GM12878 (cell line): ENCODE measurements around the gene TOMM20. TPM values are rescaled to one million over a fixed set of nuclear protein-coding genes. Genes with fewer than 3 reads are reported as not detected.

Experiments
- ATAC-seq: fragments of 200-7000 bp; cut with Tn5 transposase; 3 replicates; pipeline ENCODE4 v1.9.1; 2020; ENCODE audit warnings: mild to moderate bottlenecking, moderate library complexity
- BruUV-seq: library from RNA; stranded (reverse); fragments of 400-500 nt; replicated peaks from 2 replicates; lab custom pipeline; 2021; lab: Mats Ljungman, UMichigan
- CTCF ChIA-PET: fragments of 300-600 bp; sonication (Branson Sonifier 250); formaldehyde crosslinking; extraction: SDS; loops from one replicate; lab custom pipeline; 2021; ENCODE audit warnings: inconsistent platforms; lab: Yijun Ruan, JAX
- POLR2A ChIA-PET: fragments of 350-600 bp; formaldehyde crosslinking; extraction: SDS; loops from one replicate; lab custom pipeline; 2021; ENCODE audit warnings: inconsistent platforms; lab: Charles Lee
- RAD21 ChIA-PET: fragments of 300-600 bp; sonication (Branson Sonifier 250); formaldehyde crosslinking; loops from one replicate; lab custom pipeline; 2023; ENCODE audit warnings: antibody characterized with exemption; ENCODE audit not compliant: unreplicated experiment; lab: Charles Lee
- SMC1A ChIA-PET: fragments of 300-600 bp; sonication (Branson Sonifier 250); formaldehyde crosslinking; loops from one replicate; lab custom pipeline; 2023; ENCODE audit not compliant: unreplicated experiment, uncharacterized antibody; lab: Charles Lee
- DNase-seq: peaks from one replicate; pipeline ENCODE4 v3.0.0-alpha.2; 2011; ENCODE audit warnings: low read depth, low spot score
- FAIRE-seq: peaks from 3 replicates; lab custom pipeline; 2011; peaks lifted over from hg19 to GRCh38; lab: Jason Lieb, UNC
- H2AFZ ChIP-seq: 2 replicates; pipeline ENCODE4 v1.6.0; 2011; ENCODE audit warnings: low read depth, low read length, control low read depth; ENCODE audit not compliant: control insufficient read depth
- H3K27ac ChIP-seq: 2 replicates; pipeline ENCODE4 v1.5.1; 2011; ENCODE audit warnings: control low read depth; ENCODE audit not compliant: control insufficient read depth, insufficient read depth
- H3K27me3 ChIP-seq, 2 experiments: replicated peaks in 1 of 2; 2 replicates each; pipeline versions ENCODE4 v1.6.0 to v1.6.1; 2011; ENCODE audit warnings: low read length in 1 of 2; ENCODE audit not compliant: control insufficient read depth in 2 of 2, insufficient read depth in 2 of 2
- H3K36me3 ChIP-seq, 2 experiments: 2 replicates each; pipeline ENCODE4 v1.5.1; 2011; ENCODE audit warnings: low read length in 1 of 2; ENCODE audit not compliant: control insufficient read depth in 2 of 2, insufficient read depth in 2 of 2
- H3K4me1 ChIP-seq: 2 replicates; pipeline ENCODE4 v1.6.1; 2011; ENCODE audit warnings: mild to moderate bottlenecking, low read length, moderate library complexity, mixed read lengths; ENCODE audit not compliant: control insufficient read depth, insufficient read depth
- H3K4me2 ChIP-seq: 2 replicates; pipeline ENCODE4 v1.6.0; 2011; ENCODE audit warnings: control low read depth; ENCODE audit not compliant: control insufficient read depth, insufficient read depth
- H3K4me3 ChIP-seq: fragments of 200-600 bp; sonication (generic); 2 replicates; pipeline ENCODE4 v1.5.1; 2016
- H3K79me2 ChIP-seq: 2 replicates; pipeline ENCODE4 v1.6.0; 2011; ENCODE audit warnings: low read length; ENCODE audit not compliant: control insufficient read depth, insufficient read depth
- H3K9ac ChIP-seq: 2 replicates; pipeline ENCODE4 v1.8.0; 2011; ENCODE audit warnings: low read length, control low read depth, mixed read lengths; ENCODE audit not compliant: control insufficient read depth, insufficient read depth
- H3K9me3 ChIP-seq: replicated peaks from 3 replicates; pipeline ENCODE4 v1.5.1; 2011; ENCODE audit warnings: mild to moderate bottlenecking, low read length; ENCODE audit not compliant: control insufficient read depth, insufficient read depth
- H4K20me1 ChIP-seq: 2 replicates; pipeline ENCODE4 v1.6.0; 2011; ENCODE audit not compliant: control insufficient read depth, insufficient read depth
- ATF7 ChIP-seq: fragments of 450-650 bp; IDR thresholded peaks from 2 replicates; pipeline ENCODE4 v1.6.1; 2016; ENCODE audit warnings: low read depth, mild to moderate bottlenecking
- CEBPB ChIP-seq, 2 experiments: fragments of 150-350 bp in 1 of 2; IDR thresholded peaks; 2 replicates each; pipeline ENCODE4 v1.6.1; 2012 to 2014; ENCODE audit warnings: low read depth in 2 of 2, low read length in 2 of 2, borderline replicate concordance in 1 of 2, inconsistent platforms in 1 of 2
- WGBS: methylation state at CpG from one replicate; pipeline ENCODE4 v1.1.6; 2016; ENCODE audit warnings: low lambda C conversion rate; ENCODE audit not compliant: insufficient replicate concordance, insufficient coverage; ENCODE audit errors: missing lambda C conversion rate; 5-methylcytosine and 5-hydroxymethylcytosine counted together
- in situ Hi-C: fragments of 300-500 bp; cut with MboI; formaldehyde crosslinking; loops from 9 replicates; pipeline ENCODE4 v1.14.3; 2018; ENCODE audit warnings: mixed read lengths
- intact Hi-C: fragments of 100-400 bp; cut with micrococcal nuclease; formaldehyde crosslinking; loops from one replicate; pipeline ENCODE4 v1.14.2; 2022; ENCODE audit not compliant: unreplicated experiment
- polyA plus RNA-seq, 11 experiments: library from polyadenylated mRNA; depleted of rRNA in 4 of 11; unstranded in 6 of 11; stranded (reverse) in 5 of 11; fragments of >200 nt; fragmentation: Nextera tagmentation in 4 of 11; fragmentation: Illumina TruSeq in 1 of 11; extraction: Ambion mirVana in 4 of 11; extraction: Trizol in 1 of 11; gene quantifications; 1 replicate in 1 of 11; 2 replicates in 10 of 11; pipeline versions ENCODE4 v1.2.1 to v1.2.3, GENCODE V29; 2011 to 2016; ENCODE audit warnings: inconsistent platforms in 2 of 11, missing spikeins in 2 of 11, low read depth in 1 of 11
- total RNA-seq, 4 experiments: library from RNA; depleted of rRNA in 3 of 4; stranded (reverse); fragments of >200 nt in 3 of 4; fragmentation: Illumina TruSeq in 1 of 4; extraction: Trizol in 1 of 4; gene quantifications; 2 replicates each; pipeline versions ENCODE4 v1.2.1 to v1.2.3, GENCODE V29; 2013 to 2021
- TF ChIP-seq, protein P1 (sequence below): IDR thresholded peaks from 2 replicates; pipeline ENCODE4 v1.6.1; 2012; ENCODE audit warnings: low read depth, low read length, improper control_type of control experiment

TOMM20 gene
- total and polyA plus RNA-seq, 10 of the 15 experiments (the other 5 are each of a cell fraction or from before 2014, with no cell fraction given): 39.8 to 138 (median 70.1) TPM

DNA sequence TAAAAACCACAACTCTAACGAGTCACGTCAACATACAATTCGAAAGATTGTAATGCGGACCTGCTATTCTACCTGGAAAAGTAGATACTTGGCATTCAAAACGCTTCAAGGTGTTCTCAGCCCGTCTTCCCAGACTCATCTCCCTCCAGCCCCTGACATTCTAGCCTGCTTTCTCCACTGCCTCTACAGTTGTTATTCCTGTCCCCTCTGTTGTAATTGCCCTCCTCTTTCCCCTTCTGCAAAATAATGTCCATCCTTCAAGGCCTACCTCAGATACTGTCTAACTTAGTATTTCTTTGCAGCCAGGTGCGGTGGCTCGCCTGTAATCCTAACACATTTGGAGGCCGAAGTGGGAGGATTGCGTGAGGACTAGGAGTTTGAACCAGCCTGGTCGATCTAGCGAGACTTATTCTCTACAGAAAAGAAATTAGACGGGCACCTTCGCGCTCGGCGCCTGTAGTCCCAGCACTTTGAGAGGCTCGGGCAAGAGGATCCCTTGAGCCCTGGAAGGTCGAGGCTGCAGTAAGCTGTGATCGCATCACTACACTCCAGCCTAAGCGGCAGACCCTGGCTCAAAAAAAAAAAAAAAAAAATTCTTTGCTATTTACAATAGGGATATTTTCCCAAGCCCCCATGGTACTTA is 33.2 kb upstream of the TOMM20 start:
- peak overlapping the region; percentile 100 for H2AFZ ChIP-seq
- CTCF ChIA-PET: interaction anchor here (0.6 to 2.8 kb wide), 8 partner anchors 19 to 343 kb away, joined by 3 to 18 read pairs (median 4); partner anchors contain the start of gene B3GALNT2
- no peaks in the 10 kb centered on the region for H4K20me1 ChIP-seq
- POLR2A ChIA-PET: interaction anchor here (0.9 to 1.4 kb wide), 5 partner anchors 16 to 205 kb away, joined by 3 to 6 read pairs (median 3); partner anchors contain the start of genes ARID4B, GGPS1, TBCE and TOMM20
- DNase-seq: no peak
- H3K9ac ChIP-seq: peak overlapping the region; percentile 97
- peaks cover 31% of the 10 kb centered on the region for H3K79me2 ChIP-seq
- H3K36me3 ChIP-seq: peaks cover 0 to 14% of the 10 kb centered on the region in 2 experiments; a peak in 2 of 4 replicates
- 61% methylated on average over 21 of the region's 21 CpGs for WGBS
- no peaks in the 10 kb centered on the region for H3K9me3 ChIP-seq
- H3K27me3 ChIP-seq: no peaks in the 10 kb centered on the region
- in situ Hi-C loops (no loop called here), intact Hi-C loops (loop anchor here (2.0 kb wide), 1 partner anchor 33 kb away; the partner anchor contains the start of gene TOMM20)
- no peak for ATAC-seq
- TSS peak; percentile 97 for BruUV-seq
- RAD21 ChIA-PET: interaction anchor here (1.0 to 2.6 kb wide), 3 partner anchors 40 to 255 kb away, joined by 4 to 11 read pairs (median 5); no protein-coding TSS in a partner anchor
- TF ChIP-seq, protein P1, sequence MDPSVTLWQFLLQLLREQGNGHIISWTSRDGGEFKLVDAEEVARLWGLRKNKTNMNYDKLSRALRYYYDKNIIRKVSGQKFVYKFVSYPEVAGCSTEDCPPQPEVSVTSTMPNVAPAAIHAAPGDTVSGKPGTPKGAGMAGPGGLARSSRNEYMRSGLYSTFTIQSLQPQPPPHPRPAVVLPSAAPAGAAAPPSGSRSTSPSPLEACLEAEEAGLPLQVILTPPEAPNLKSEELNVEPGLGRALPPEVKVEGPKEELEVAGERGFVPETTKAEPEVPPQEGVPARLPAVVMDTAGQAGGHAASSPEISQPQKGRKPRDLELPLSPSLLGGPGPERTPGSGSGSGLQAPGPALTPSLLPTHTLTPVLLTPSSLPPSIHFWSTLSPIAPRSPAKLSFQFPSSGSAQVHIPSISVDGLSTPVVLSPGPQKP: no peak
- TF ChIP-seq CEBPB (IDR thresholded peaks at IDR 0.05; ENCODE audit: borderline replicate concordance in 1 of 2, low read depth in 2 of 2, low read length in 2 of 2) (no peak), ATF7 (no peak)
- H3K27ac ChIP-seq: peak overlapping the region; percentile 98
- peak overlapping the region; percentile 87 for H3K4me2 ChIP-seq
- H3K4me1 ChIP-seq: peaks cover 3% of the 10 kb centered on the region; the same call in 1 of the 2 replicates
- SMC1A ChIA-PET: interaction anchor here (2.2 to 2.9 kb wide), 3 partner anchors 11 to 254 kb away, joined by 10 to 15 read pairs (median 11); no protein-coding TSS in a partner anchor
- peak overlapping the region; percentile 82 for H3K4me3 ChIP-seq
- FAIRE-seq: no peak
